Ovary (tissue), 9 donors: ENCODE results near the gene PGBD5. TPM values are rescaled to one million over a fixed set of nuclear protein-coding genes. Genes with fewer than 3 reads are reported as not detected.

Experiments
- DNase-seq, 5 donors: peaks; one replicate each; pipeline ENCODE4 v3.0.0-alpha.2; 2019 to 2020
- H3K27ac ChIP-seq, 2 donors: fragments of 200-600 bp; one replicate each; pipeline versions ENCODE4 v1.5.1 to v1.8.0; 2019 to 2022
- H3K27me3 ChIP-seq: fragments of 200-600 bp; one replicate; pipeline ENCODE4 v1.8.0; 2022
- H3K36me3 ChIP-seq: fragments of 200-600 bp; sonication (generic); one replicate; pipeline ENCODE4 v1.5.1; 2019
- H3K4me1 ChIP-seq: one replicate; pipeline ENCODE4 v1.8.1; 2013; ENCODE audit warnings: mild to moderate bottlenecking, moderate library complexity; ENCODE audit not compliant: insufficient read depth
- H3K4me3 ChIP-seq: fragments of 200-600 bp; sonication (generic); one replicate; pipeline ENCODE4 v1.5.1; 2017
- H3K9me3 ChIP-seq, 2 donors: fragments of 200-600 bp in 1 of 2; sonication (generic) in 1 of 2; one replicate each; pipeline versions ENCODE4 v1.5.1 to v1.8.1; 2013 to 2019; ENCODE audit warnings: mild to moderate bottlenecking in 1 of 2, moderate library complexity in 1 of 2
- EP300 ChIP-seq: sonication (generic); formaldehyde crosslinking; IDR thresholded peaks from one replicate; pipeline ENCODE4 v1.6.1; 2017; ENCODE audit warnings: antibody characterized with exemption
- POLR2A ChIP-seq: fragments of 450-650 bp; IDR thresholded peaks from one replicate; pipeline ENCODE4 v1.6.1; 2017; ENCODE audit warnings: antibody characterized with exemption, mild to moderate bottlenecking, moderate library complexity
- WGBS, 3 donors: extraction: QIAGEN DNeasy Blood & Tissue Kit in 1 of 3; methylation state at CpG; one replicate each; pipeline versions ENCODE4 v1.1.5 to v1.1.7; 2013 to 2017; 5-methylcytosine and 5-hydroxymethylcytosine counted together
- intact Hi-C, 4 donors: fragments of 100-400 bp; cut with DNase I; formaldehyde crosslinking; loops; one replicate each; pipeline versions ENCODE4 v1.11.0 to v1.15.1; 2022 to 2023
- polyA plus RNA-seq, 2 donors: library from polyadenylated mRNA; stranded (reverse); fragments of 200-250 nt in 1 of 2; fragments of 350-450 nt in 1 of 2; fragmentation: Illumina TruSeq in 1 of 2; extraction: RNeasy Lipid Tissue Mini Kit (QIAGEN cat#74804) in 1 of 2; gene quantifications; one replicate each; pipeline ENCODE4 v1.2.3, GENCODE V29; 2013 to 2014
- total RNA-seq, 7 donors: library from RNA; depleted of rRNA in 2 of 7; stranded (reverse); fragments of >200 nt in 2 of 7; fragmentation: NEBNext Ultra II Directional in 3 of 7; extraction: Animal tissue kit (Norgen Biotek cat#: 25700) in 3 of 7; gene quantifications; one replicate each; pipeline versions ENCODE4 v1.1.0 to v1.2.4, GENCODE V29; 2016 to 2023
- TF ChIP-seq, protein P1 (sequence below), 3 donors: fragments of 450-650 bp in 2 of 3; fragments of 200-600 bp in 1 of 3; IDR thresholded peaks; one replicate each; pipeline versions ENCODE4 v1.5.1 to v1.8.0; 2016 to 2022; ENCODE audit warnings: antibody characterized with exemption in 3 of 3, mild to moderate bottlenecking in 1 of 3
- donor health status: DM: no; HTN: no; CAD: no; lungs with moderate emphysema.
- donor health status: DM: no; HTN: no; CAD: no.
- donor health status: Bipolar disorder and iron deficiency.
- donor health status: DM: yes; HTN: yes; CAD: no.
- donor health status: DM: no; HTN: no; CAD: no.
- donor health status: DM: yes; HTN: yes; CAD: no.

The PGBD5 gene
- total and polyA plus RNA-seq, 9 donors: 0.12 to 2.6 (median 1.1) TPM

DNA sequence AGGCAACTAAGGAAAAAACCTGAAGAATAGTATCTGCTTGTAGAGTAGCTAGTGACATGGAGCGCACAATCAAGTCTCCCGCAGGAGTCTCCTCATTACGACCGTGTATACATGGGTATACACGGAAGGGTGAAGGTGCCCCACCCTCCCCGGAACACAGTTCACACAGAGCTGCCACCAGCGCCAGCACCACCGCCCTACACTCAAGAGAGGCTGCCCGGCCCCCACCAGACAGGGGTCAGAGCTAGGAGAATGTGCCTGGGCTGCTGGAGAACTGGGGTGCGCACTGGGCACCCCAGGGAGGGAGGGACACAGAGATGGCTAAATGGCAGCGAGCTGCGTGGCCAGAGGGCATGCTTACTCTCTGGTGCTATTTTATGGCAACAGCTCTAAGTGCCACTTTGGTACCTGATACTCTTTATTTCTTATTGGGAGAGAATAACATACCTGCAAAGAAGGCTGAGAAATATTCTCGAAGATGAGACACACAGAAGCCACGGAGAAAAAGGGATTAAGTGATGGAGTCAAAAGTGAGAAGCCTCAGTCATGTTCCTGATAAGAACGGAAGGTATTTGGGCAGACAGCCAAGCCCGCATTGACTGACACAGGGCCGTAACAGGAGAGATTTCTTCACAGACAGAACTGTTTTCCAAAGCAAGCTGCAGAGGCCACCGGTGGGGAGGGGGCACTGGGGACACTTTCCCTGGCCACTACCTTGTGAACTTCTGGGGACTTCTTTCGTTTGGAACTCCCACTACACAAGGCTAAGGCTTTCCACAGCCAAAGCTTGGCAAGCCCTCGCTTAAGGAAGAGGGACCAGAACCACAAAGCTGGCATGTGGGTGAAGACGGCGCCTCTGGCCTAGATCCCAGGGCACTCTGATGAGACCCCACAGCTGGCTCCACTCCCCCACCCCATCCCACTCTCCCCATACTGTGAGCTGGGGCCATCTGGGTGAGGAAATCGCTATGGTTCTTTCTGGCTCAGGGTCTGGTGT, 108.0 kb downstream of the PGBD5 start:
- Histone ChIP-seq H3K4me1 (no peaks in the 10 kb centered on the region), H3K27ac (no peak overlapping the region), H3K4me3 (no peak overlapping the region), H3K9me3 (no peaks in the 10 kb centered on the region), H3K27me3 (no peaks in the 10 kb centered on the region), H3K36me3 (no peaks in the 10 kb centered on the region)
- intact Hi-C loops: no loop called here
- no peak for DNase-seq
- 54 to 62% (median 62%) methylated on average over 23 of the region's 23 CpGs for WGBS, 3 donors
- no peak for TF ChIP-seq EP300
- TF ChIP-seq, protein P1, sequence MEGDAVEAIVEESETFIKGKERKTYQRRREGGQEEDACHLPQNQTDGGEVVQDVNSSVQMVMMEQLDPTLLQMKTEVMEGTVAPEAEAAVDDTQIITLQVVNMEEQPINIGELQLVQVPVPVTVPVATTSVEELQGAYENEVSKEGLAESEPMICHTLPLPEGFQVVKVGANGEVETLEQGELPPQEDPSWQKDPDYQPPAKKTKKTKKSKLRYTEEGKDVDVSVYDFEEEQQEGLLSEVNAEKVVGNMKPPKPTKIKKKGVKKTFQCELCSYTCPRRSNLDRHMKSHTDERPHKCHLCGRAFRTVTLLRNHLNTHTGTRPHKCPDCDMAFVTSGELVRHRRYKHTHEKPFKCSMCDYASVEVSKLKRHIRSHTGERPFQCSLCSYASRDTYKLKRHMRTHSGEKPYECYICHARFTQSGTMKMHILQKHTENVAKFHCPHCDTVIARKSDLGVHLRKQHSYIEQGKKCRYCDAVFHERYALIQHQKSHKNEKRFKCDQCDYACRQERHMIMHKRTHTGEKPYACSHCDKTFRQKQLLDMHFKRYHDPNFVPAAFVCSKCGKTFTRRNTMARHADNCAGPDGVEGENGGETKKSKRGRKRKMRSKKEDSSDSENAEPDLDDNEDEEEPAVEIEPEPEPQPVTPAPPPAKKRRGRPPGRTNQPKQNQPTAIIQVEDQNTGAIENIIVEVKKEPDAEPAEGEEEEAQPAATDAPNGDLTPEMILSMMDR (IDR thresholded peaks at IDR 0.05): no peak
- no peak for TF ChIP-seq POLR2A

DNA sequence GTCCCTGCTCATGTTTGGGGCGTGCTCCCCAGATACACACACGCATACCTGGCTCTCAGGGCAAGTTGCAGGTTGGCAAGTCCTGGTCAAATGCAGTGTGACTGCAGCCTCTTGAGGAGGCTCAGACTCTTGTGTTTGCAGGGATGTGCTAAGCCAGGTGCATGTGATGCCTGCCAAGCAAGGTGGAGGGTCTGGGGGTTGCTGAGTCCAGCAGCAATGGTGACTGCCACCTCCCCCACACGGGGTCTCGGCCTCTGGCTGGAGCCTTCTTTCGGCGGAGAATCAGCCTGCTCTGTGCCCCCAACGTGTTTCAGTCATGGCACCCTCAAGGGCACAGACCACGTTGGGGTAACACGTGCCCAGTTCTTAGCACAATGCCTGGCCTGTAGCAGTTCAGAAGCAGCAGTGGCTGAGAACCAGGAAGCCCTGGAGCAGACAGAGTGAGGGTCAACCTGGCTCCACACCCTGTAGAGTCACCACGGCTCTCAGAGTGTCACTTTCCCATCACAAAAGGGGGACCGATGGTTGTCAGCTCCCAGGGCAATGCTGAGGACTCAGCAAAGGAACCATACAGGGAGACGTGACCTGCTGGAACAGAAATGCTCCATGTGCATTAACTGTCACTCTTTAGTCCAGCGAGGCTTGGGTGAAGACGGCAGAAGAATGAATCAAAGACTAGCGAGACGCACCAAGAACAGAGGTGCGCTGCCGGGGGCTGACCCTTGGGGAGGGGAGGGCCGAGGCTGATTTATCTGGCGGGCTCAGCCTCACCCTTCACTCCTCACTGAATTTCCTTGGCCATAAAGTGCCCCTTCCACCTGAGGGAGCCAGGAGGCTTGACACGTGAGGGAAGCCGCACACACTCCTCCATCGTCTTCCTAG, 109.0 kb downstream of the PGBD5 start:
- Histone ChIP-seq H3K27ac (no peak overlapping the region), H3K27me3 (no peaks in the 10 kb centered on the region), H3K4me1 (no peaks in the 10 kb centered on the region), H3K9me3 (no peaks in the 10 kb centered on the region), H3K36me3 (no peaks in the 10 kb centered on the region), H3K4me3 (no peak overlapping the region)
- 71 to 78% (median 75%) methylated on average over 23 of the region's 23 CpGs for WGBS, 3 donors
- intact Hi-C loops: no loop called here
- TF ChIP-seq, protein P1 (IDR thresholded peaks at IDR 0.05): no peak
- TF ChIP-seq POLR2A (no peak), EP300 (no peak)
- no peak for DNase-seq

DNA sequence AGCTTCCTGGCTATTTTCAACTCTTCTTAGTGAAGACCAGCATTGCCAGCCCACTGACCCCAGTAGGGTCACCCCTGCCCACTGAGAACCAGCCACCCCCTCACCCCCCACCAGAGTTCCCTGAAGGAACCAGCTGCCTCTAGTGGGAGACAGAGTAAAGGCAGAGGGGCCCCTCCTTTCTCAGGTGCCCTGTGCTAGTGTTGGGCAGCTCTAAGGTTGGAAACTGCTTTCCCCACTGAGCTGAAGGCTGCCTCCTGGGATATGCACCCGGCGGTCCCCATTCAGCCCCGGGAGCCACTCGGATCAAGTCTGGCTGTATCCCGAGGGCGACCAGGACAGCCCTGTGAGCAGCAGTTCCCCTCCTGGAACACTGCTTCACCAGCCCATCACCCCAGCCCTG, 111.0 kb downstream of the PGBD5 start:
- H3K27ac ChIP-seq: no peak overlapping the region
- H3K4me1 ChIP-seq: no peaks in the 10 kb centered on the region
- DNase-seq: no peak
- no peaks in the 10 kb centered on the region for H3K27me3 ChIP-seq
- H3K36me3 ChIP-seq: no peaks in the 10 kb centered on the region
- no peak overlapping the region for H3K4me3 ChIP-seq
- H3K9me3 ChIP-seq: no peaks in the 10 kb centered on the region
- TF ChIP-seq, protein P1 (IDR thresholded peaks at IDR 0.05): no peak
- TF ChIP-seq POLR2A: no peak
- TF ChIP-seq EP300: no peak
- WGBS, 3 donors: 83 to 87% (median 83%) methylated on average over 6 of the region's 6 CpGs
- intact Hi-C loops: no loop called here

DNA sequence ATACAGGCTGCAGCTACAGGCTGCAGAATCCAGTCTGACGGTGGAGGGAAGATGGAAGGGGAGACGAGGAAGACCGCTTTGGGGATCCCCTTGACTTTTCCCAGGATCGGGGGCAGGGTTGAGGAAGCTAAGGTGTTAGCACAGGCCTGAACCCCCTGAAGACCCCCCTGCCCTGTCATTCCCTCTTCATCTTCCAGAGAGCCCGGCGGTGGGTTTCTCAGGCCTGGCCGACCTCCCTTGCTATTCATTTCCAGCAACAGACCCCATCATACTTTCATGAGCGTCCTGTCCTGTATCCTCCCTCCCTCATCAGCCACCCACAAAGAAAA, 112.0 kb downstream of the PGBD5 start:
- TF ChIP-seq POLR2A: no peak
- TF ChIP-seq EP300: no peak
- TF ChIP-seq, protein P1 (IDR thresholded peaks at IDR 0.05): no peak
- Histone ChIP-seq H3K4me1 (no peaks in the 10 kb centered on the region), H3K4me3 (no peak overlapping the region), H3K27ac (no peak overlapping the region), H3K27me3 (no peaks in the 10 kb centered on the region), H3K36me3 (no peaks in the 10 kb centered on the region), H3K9me3 (no peaks in the 10 kb centered on the region)
- intact Hi-C loops: no loop called here
- WGBS, 3 donors: 57 to 70% (median 68%) methylated on average over 8 of the region's 8 CpGs
- no peak for DNase-seq
